GM12864 (cell line): ENCODE results near the gene AQP12A.

Experiments used
- DNase-seq: peaks from one replicate; pipeline ENCODE4 v3.0.0-alpha.2; 2011; ENCODE audit warnings: low read depth
- H3K4me3 ChIP-seq: 2 replicates; pipeline ENCODE4 v1.5.1; 2011; ENCODE audit warnings: mild to moderate bottlenecking, low read depth, low read length, control low read depth
- CTCF ChIP-seq: IDR thresholded peaks from 2 replicates; pipeline ENCODE4 v1.5.1; 2011; ENCODE audit warnings: low read depth, mild to moderate bottlenecking, moderate library complexity, low read length, control low read depth, inconsistent platforms; ENCODE audit errors: missing control alignments

AQP12A gene

GRCh38 chr2:240701091-240701735, 9.5 kb downstream of the AQP12A start:
- TF ChIP-seq CTCF = no peak
- H3K4me3 ChIP-seq = no peak overlapping the region
- no peak for DNase-seq

GRCh38 chr2:240701736-240702639, 10.3 kb downstream of the AQP12A start:
- no peak overlapping the region for H3K4me3 ChIP-seq
- no peak for DNase-seq
- no peak for TF ChIP-seq CTCF

GRCh38 chr2:240702640-240703011, 11.0 kb downstream of the AQP12A start:
- DNase-seq = no peak
- TF ChIP-seq CTCF = no peak
- H3K4me3 ChIP-seq = no peak overlapping the region

GRCh38 chr2:240703417-240704341, 12.0 kb downstream of the AQP12A start:
- no peak for TF ChIP-seq CTCF
- no peak overlapping the region for H3K4me3 ChIP-seq
- DNase-seq = no peak

- no peak overlapping the region for H3K4me3 ChIP-seq
- no peak for TF ChIP-seq CTCF
- no peak for DNase-seq
These were observed 13.0 kb downstream of the AQP12A start for GRCh38 chr2:240704651-240705050.

- DNase-seq = no peak
- no peak for TF ChIP-seq CTCF
- no peak overlapping the region for H3K4me3 ChIP-seq
These were observed 13.6 kb downstream of the AQP12A start for GRCh38 chr2:240705204-240705791.
